HepG2 (cell line): ENCODE results near the gene BRCA1. TPM values are rescaled to one million over a fixed set of nuclear protein-coding genes. Genes with fewer than 3 reads are reported as not detected.

ENCODE experiments used
- CCDC6 ChIP-seq: sonication (generic); formaldehyde crosslinking; IDR thresholded peaks from 2 replicates; pipeline ENCODE4 v1.8.1; 2022; ENCODE audit warnings: mild to moderate bottlenecking, missing genetic modification reagents, moderate library complexity
- FOXA1 ChIP-seq, 2 experiments: fragments of 450-650 bp in 1 of 2; sonication (generic) in 1 of 2; formaldehyde crosslinking in 1 of 2; IDR thresholded peaks; 2 replicates each; pipeline versions ENCODE4 v1.4.0 to v1.6.1; 2016 to 2020; ENCODE audit warnings: missing genetic modification reagents in 1 of 2
- RAD21 ChIP-seq: fragments of 450-650 bp; formaldehyde crosslinking; IDR thresholded peaks from 2 replicates; pipeline ENCODE4 v1.5.0; 2020; ENCODE audit warnings: mild to moderate bottlenecking
- U2AF1 ChIP-seq: fragments of 200-400 bp; formaldehyde crosslinking; optimal IDR thresholded peaks from 2 replicates; pipeline ENCODE3; 2017; ENCODE audit warnings: mild to moderate bottlenecking, low read depth, low read length
- ZFAT ChIP-seq: sonication (generic); formaldehyde crosslinking; conservative IDR thresholded peaks from 2 replicates; pipeline ENCODE4 v1.8.1; 2023; ENCODE audit warnings: missing genetic modification reagents, inconsistent platforms
- ZNF207 ChIP-seq: fragments of 450-650 bp; IDR thresholded peaks from 2 replicates; pipeline ENCODE4 v1.6.1; 2016; ENCODE audit warnings: antibody characterized with exemption, borderline replicate concordance
- ZNF44 ChIP-seq: sonication (generic); formaldehyde crosslinking; IDR thresholded peaks from 2 replicates; pipeline ENCODE4 v1.5.1; 2020; ENCODE audit warnings: mild to moderate bottlenecking, missing genetic modification reagents
- ZNF563 ChIP-seq: sonication (generic); formaldehyde crosslinking; IDR thresholded peaks from 2 replicates; pipeline ENCODE4 v1.8.0; 2022; ENCODE audit warnings: mild to moderate bottlenecking, moderate library complexity, missing genetic modification reagents
- ZNF720 ChIP-seq: sonication (generic); formaldehyde crosslinking; IDR thresholded peaks from 2 replicates; pipeline ENCODE4 v1.4.0; 2020; ENCODE audit warnings: missing genetic modification reagents
- polyA plus RNA-seq, 8 experiments: library from polyadenylated mRNA; depleted of rRNA in 3 of 8; stranded (reverse) in 7 of 8; unstranded in 1 of 8; fragments of >200 nt; fragmentation: Illumina TruSeq in 4 of 8; extraction: Trizol in 4 of 8; gene quantifications; 2 replicates each; pipeline versions ENCODE4 v1.2.1 to v1.2.3, GENCODE V29; 2011 to 2016; ENCODE audit warnings: low read depth in 4 of 8, missing spikeins in 1 of 8, mixed read lengths in 1 of 8; ENCODE audit not compliant: insufficient read depth in 1 of 8
- total RNA-seq, 5 experiments: library from RNA; depleted of rRNA; stranded (reverse); fragments of >200 nt; fragmentation: Illumina TruSeq; extraction: Trizol; gene quantifications; 2 replicates each; pipeline ENCODE4 v1.2.3, GENCODE V29; 2016; ENCODE audit warnings: low read depth in 1 of 5
- TF ChIP-seq, protein P1 (sequence below): sonication (generic); formaldehyde crosslinking; IDR thresholded peaks from 2 replicates; pipeline ENCODE4 v1.5.0; 2020; ENCODE audit warnings: missing genetic modification reagents
- TF ChIP-seq, protein P2 (sequence below): sonication (generic); IDR thresholded peaks from 2 replicates; pipeline ENCODE4 v1.6.1; 2016; ENCODE audit warnings: low read depth, borderline replicate concordance
- TF ChIP-seq, protein P3 (sequence below), 2 experiments: sonication (generic) in 1 of 2; formaldehyde crosslinking in 1 of 2; IDR thresholded peaks; 2 replicates each; pipeline versions ENCODE4 v1.6.1 to v1.9.0; 2014 to 2022; ENCODE audit warnings: antibody characterized with exemption in 1 of 2, borderline replicate concordance in 1 of 2, inconsistent platforms in 1 of 2, low read depth in 1 of 2, missing genetic modification reagents in 1 of 2
- TF ChIP-seq, protein P4 (sequence below): IDR thresholded peaks from 2 replicates; pipeline ENCODE4 v1.6.1; 2016; ENCODE audit warnings: low read depth
- TF ChIP-seq, protein P5 (sequence below): sonication (generic); formaldehyde crosslinking; IDR thresholded peaks from 2 replicates; pipeline ENCODE4 v1.5.1; 2020; ENCODE audit warnings: missing genetic modification reagents, mild to moderate bottlenecking, borderline replicate concordance
- TF ChIP-seq, protein P6 (sequence below): sonication (generic); formaldehyde crosslinking; IDR thresholded peaks from 2 replicates; pipeline ENCODE4 v1.4.0; 2020; ENCODE audit warnings: mild to moderate bottlenecking, low read depth, missing genetic modification reagents
- TF ChIP-seq, protein P7 (sequence below): IDR thresholded peaks from 2 replicates; pipeline ENCODE4 v1.6.1; 2016

The BRCA1 gene
- total and polyA plus RNA-seq, 2 of the 13 experiments (the other 11 are each of a cell fraction or from before 2014, with no cell fraction given) = 13.3 to 37.5 TPM

DNA sequence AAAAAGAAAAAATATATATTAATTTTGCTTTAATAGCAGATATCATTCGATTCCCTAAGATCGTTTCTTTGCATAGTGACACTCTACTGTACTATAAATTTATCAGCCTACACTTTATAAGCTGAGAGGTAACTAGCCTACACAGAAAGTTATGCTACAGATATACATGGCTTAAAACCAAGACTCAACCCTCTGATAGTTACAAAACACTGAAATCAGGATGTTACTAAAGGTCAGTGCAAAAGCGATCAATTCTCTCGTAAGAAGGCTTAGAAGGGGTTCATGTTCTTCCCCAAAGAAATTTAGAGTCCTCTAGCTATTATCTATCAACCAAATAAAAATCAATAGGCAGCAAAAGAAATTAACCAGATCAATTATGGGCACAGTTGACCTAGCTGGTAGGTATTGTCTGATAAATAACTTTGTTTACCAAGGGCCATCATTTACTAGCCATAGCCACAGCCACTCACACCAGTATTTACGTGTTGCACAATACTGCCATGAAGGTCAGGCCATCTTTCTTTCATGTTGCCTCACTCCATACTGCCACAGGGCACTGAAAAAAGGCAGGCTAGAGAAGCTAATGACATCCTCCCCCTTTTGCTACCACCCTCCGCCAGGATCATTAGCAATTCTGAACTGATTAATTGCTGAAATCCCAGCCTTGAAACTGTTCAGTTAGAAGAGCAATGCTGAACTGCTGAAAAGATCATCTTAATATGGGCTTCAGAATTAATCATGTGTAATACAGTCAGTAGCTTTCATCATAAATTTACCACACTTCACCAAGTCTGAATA lies 56.4 kb downstream of the BRCA1 start (continued):
- TF ChIP-seq FOXA1 (IDR thresholded peaks at IDR 0.05) = peak; percentile 77
- peak; percentile 98 for TF ChIP-seq FOXA1 (CRISPR knock-in tag; IDR thresholded peaks at IDR 0.05)
- peak; percentile 92 for TF ChIP-seq CCDC6 (CRISPR knock-in tag)
- TF ChIP-seq, protein P1, sequence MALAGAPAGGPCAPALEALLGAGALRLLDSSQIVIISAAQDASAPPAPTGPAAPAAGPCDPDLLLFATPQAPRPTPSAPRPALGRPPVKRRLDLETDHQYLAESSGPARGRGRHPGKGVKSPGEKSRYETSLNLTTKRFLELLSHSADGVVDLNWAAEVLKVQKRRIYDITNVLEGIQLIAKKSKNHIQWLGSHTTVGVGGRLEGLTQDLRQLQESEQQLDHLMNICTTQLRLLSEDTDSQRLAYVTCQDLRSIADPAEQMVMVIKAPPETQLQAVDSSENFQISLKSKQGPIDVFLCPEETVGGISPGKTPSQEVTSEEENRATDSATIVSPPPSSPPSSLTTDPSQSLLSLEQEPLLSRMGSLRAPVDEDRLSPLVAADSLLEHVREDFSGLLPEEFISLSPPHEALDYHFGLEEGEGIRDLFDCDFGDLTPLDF (CRISPR knock-in tag) = no peak
- no peak for TF ChIP-seq ZFAT (CRISPR knock-in tag)
- no peak for TF ChIP-seq ZNF720
- TF ChIP-seq U2AF1 = no peak
- no peak for TF ChIP-seq ZNF563 (CRISPR knock-in tag)
- TF ChIP-seq, protein P2, sequence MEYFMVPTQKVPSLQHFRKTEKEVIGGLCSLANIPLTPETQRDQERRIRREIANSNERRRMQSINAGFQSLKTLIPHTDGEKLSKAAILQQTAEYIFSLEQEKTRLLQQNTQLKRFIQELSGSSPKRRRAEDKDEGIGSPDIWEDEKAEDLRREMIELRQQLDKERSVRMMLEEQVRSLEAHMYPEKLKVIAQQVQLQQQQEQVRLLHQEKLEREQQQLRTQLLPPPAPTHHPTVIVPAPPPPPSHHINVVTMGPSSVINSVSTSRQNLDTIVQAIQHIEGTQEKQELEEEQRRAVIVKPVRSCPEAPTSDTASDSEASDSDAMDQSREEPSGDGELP = peak; percentile 73
- TF ChIP-seq, protein P3, sequence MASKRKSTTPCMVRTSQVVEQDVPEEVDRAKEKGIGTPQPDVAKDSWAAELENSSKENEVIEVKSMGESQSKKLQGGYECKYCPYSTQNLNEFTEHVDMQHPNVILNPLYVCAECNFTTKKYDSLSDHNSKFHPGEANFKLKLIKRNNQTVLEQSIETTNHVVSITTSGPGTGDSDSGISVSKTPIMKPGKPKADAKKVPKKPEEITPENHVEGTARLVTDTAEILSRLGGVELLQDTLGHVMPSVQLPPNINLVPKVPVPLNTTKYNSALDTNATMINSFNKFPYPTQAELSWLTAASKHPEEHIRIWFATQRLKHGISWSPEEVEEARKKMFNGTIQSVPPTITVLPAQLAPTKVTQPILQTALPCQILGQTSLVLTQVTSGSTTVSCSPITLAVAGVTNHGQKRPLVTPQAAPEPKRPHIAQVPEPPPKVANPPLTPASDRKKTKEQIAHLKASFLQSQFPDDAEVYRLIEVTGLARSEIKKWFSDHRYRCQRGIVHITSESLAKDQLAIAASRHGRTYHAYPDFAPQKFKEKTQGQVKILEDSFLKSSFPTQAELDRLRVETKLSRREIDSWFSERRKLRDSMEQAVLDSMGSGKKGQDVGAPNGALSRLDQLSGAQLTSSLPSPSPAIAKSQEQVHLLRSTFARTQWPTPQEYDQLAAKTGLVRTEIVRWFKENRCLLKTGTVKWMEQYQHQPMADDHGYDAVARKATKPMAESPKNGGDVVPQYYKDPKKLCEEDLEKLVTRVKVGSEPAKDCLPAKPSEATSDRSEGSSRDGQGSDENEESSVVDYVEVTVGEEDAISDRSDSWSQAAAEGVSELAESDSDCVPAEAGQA (IDR thresholded peaks at IDR 0.05; ENCODE audit: low read depth) = peak; percentile 77
- TF ChIP-seq, protein P3 (CRISPR knock-in tag; IDR thresholded peaks at IDR 0.05; ENCODE audit: borderline replicate concordance) = no peak
- no peak for TF ChIP-seq ZNF207
- TF ChIP-seq, protein P4, sequence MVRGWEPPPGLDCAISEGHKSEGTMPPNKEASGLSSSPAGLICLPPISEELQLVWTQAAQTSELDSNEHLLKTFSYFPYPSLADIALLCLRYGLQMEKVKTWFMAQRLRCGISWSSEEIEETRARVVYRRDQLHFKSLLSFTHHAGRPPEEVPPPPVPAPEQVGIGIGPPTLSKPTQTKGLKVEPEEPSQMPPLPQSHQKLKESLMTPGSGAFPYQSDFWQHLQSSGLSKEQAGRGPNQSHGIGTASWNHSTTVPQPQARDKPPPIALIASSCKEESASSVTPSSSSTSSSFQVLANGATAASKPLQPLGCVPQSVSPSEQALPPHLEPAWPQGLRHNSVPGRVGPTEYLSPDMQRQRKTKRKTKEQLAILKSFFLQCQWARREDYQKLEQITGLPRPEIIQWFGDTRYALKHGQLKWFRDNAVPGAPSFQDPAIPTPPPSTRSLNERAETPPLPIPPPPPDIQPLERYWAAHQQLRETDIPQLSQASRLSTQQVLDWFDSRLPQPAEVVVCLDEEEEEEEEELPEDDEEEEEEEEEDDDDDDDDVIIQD (CRISPR knock-in tag) = peak; percentile 98
- 0 out of 2 replicates have a peak, but pooled peaks have one; percentile 24 for TF ChIP-seq RAD21
- TF ChIP-seq, protein P5, sequence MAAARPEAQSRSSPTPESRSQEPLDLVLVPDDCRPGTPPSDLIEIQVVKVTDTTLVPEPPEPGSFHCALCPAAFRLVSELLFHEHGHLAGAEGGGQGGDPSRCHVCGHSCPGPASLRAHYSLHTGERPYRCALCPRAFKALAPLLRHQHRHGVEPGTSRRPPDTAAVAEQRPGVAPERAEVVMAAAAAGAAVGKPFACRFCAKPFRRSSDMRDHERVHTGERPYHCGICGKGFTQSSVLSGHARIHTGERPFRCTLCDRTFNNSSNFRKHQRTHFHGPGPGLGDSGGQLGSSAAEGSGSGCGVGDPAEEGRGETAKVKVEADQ = no peak
- TF ChIP-seq, protein P6, sequence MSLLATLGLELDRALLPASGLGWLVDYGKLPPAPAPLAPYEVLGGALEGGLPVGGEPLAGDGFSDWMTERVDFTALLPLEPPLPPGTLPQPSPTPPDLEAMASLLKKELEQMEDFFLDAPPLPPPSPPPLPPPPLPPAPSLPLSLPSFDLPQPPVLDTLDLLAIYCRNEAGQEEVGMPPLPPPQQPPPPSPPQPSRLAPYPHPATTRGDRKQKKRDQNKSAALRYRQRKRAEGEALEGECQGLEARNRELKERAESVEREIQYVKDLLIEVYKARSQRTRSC (CRISPR knock-in tag) = no peak
- TF ChIP-seq, protein P7, sequence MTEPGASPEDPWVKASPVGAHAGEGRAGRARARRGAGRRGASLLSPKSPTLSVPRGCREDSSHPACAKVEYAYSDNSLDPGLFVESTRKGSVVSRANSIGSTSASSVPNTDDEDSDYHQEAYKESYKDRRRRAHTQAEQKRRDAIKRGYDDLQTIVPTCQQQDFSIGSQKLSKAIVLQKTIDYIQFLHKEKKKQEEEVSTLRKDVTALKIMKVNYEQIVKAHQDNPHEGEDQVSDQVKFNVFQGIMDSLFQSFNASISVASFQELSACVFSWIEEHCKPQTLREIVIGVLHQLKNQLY = peak; percentile 79
- TF ChIP-seq ZNF44 = no peak
